ENCODE data around the gene TSKS.

TSKS gene, protein sequence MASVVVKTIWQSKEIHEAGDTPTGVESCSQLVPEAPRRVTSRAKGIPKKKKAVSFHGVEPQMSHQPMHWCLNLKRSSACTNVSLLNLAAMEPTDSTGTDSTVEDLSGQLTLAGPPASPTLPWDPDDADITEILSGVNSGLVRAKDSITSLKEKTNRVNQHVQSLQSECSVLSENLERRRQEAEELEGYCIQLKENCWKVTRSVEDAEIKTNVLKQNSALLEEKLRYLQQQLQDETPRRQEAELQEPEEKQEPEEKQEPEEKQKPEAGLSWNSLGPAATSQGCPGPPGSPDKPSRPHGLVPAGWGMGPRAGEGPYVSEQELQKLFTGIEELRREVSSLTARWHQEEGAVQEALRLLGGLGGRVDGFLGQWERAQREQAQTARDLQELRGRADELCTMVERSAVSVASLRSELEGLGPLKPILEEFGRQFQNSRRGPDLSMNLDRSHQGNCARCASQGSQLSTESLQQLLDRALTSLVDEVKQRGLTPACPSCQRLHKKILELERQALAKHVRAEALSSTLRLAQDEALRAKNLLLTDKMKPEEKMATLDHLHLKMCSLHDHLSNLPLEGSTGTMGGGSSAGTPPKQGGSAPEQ

DNA sequence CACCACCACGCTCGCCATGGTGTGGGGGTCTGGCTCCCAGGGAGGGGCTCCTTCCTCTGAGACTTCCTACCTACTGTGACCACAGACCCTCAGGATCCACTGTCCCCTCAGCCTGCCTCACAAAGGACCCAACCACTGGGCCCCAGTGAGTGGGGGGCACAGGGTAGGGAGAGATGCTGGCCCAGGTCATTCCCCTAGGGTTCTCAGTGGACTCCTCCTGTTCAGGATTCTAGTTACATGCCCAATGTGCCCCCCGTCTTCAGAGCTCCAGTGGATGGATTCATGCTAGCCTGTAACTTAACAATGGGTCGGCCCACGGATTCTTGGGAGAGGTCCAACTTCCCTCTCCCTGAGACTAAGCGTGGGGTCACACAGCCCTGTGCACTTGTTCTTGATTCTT, at the start of gene TSKS:
TSS of gene TSKS (minus strand) at position 77 of the 400 bp plus-strand sequence. CDS start at position 18, 59 bp downstream.
- Histone ChIP-seq H3K27ac (no peak within 1 kb of the TSS), H3K4me1 (ENCODE audit: low read depth, poor library complexity, severe bottlenecking) (peaks cover 8% of the 10 kb centered on the region), H3K79me2 (ENCODE audit: insufficient read depth, low read depth) (peaks cover 5% of the 10 kb centered on the region; the same call in 1 of the 2 replicates), H3K36me3 (ENCODE audit: insufficient read depth) (no peaks in the 10 kb centered on the region), H3K9ac (no peak within 1 kb of the TSS), H3K4me2 (no peak within 1 kb of the TSS), H3K4me3 (IDR thresholded peaks at IDR 0.05; ENCODE audit: insufficient read depth, low read depth, low read length) (no peak within 1 kb of the TSS), H4K20me1 (ENCODE audit: insufficient read depth) (no peaks in the 10 kb centered on the region), H3K27me3 (ENCODE audit: insufficient read depth, low read depth) (peaks cover 18% of the 10 kb centered on the region; the same call in 1 of the 2 replicates), H2AFZ (ENCODE audit: low read depth) (no peak within 1 kb of the TSS)
- TF ChIP-seq, protein P1, sequence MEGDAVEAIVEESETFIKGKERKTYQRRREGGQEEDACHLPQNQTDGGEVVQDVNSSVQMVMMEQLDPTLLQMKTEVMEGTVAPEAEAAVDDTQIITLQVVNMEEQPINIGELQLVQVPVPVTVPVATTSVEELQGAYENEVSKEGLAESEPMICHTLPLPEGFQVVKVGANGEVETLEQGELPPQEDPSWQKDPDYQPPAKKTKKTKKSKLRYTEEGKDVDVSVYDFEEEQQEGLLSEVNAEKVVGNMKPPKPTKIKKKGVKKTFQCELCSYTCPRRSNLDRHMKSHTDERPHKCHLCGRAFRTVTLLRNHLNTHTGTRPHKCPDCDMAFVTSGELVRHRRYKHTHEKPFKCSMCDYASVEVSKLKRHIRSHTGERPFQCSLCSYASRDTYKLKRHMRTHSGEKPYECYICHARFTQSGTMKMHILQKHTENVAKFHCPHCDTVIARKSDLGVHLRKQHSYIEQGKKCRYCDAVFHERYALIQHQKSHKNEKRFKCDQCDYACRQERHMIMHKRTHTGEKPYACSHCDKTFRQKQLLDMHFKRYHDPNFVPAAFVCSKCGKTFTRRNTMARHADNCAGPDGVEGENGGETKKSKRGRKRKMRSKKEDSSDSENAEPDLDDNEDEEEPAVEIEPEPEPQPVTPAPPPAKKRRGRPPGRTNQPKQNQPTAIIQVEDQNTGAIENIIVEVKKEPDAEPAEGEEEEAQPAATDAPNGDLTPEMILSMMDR (conservative IDR thresholded peaks at IDR 0.05; ENCODE audit: low read depth, low read length), result no peak

DNA sequence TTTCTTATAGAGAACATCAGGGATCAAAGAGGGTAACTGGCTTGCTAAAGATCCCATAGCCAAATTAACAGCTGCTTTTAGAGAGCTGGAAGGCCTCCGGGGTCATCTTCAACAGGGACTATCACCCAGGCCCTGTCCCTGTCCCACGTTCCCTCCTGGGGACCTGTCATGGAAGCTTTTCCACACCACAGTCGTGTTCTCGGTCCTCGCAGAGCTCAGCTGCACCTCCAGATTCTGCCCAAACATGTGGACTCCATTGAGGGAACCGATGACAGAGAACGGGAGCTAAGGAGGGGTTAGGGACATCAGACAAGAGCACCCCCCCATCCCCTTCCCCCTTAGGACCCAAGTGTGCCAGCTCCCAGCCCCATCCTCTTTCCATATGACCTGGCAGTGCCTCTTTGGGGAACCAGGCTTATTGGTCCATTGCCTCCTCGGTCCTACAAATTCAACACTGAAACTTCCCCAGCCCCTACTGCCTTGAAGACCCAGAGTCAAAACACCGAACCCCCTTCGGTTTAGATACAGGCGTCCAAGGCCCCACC, 49.4 kb upstream of the TSKS start:
- peak overlapping the region; percentile 71 for H3K27ac ChIP-seq
- peak overlapping the region; percentile 69 for H3K9ac ChIP-seq
- TF ChIP-seq, protein P1 (conservative IDR thresholded peaks at IDR 0.05; ENCODE audit: low read depth, low read length), result no peak
- H3K79me2 ChIP-seq (ENCODE audit: insufficient read depth, low read depth), result no peaks in the 10 kb centered on the region
- H3K4me1 ChIP-seq (ENCODE audit: low read depth, poor library complexity, severe bottlenecking), result peaks cover 41% of the 10 kb centered on the region
- peak overlapping the region; percentile 74 for H2AFZ ChIP-seq (ENCODE audit: low read depth)
- H3K4me2 ChIP-seq, result peak overlapping the region; percentile 72
- H3K36me3 ChIP-seq (ENCODE audit: insufficient read depth), result no peaks in the 10 kb centered on the region
- no peak overlapping the region for H3K4me3 ChIP-seq (IDR thresholded peaks at IDR 0.05; ENCODE audit: insufficient read depth, low read depth, low read length)
- no peaks in the 10 kb centered on the region for H4K20me1 ChIP-seq (ENCODE audit: insufficient read depth)
- no peaks in the 10 kb centered on the region for H3K27me3 ChIP-seq (ENCODE audit: insufficient read depth, low read depth)

DNA sequence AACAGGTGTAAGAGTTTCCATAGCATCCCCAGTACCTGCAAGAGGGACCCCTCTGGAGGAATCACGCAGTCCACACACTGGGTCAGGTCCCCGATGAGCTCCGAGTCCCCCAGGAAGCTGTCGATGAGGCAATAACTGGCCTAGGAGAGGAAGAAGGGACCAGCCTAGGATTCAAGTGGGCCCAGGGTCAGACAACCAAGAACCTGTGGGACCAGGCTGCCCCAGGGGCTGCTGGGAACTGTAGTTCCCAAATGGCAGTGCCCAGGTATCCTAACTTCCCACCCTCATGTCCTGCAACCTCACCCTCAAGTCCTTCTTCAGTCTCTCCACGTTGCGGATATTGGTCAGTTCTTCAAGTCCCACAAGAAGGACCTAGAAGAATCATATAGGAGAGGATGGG, 48.2 kb upstream of the TSKS start:
- TF ChIP-seq, protein P1 (conservative IDR thresholded peaks at IDR 0.05; ENCODE audit: low read depth, low read length), result no peak
- H3K27me3 ChIP-seq (ENCODE audit: insufficient read depth, low read depth), result no peaks in the 10 kb centered on the region
- H3K36me3 ChIP-seq (ENCODE audit: insufficient read depth), result no peaks in the 10 kb centered on the region
- H3K79me2 ChIP-seq (ENCODE audit: insufficient read depth, low read depth), result no peaks in the 10 kb centered on the region
- no peak overlapping the region for H3K4me2 ChIP-seq
- H2AFZ ChIP-seq (ENCODE audit: low read depth), result no peak overlapping the region
- H3K27ac ChIP-seq, result no peak overlapping the region
- H3K9ac ChIP-seq, result no peak overlapping the region
- H3K4me1 ChIP-seq (ENCODE audit: low read depth, poor library complexity, severe bottlenecking), result peaks cover 34% of the 10 kb centered on the region
- H3K4me3 ChIP-seq (IDR thresholded peaks at IDR 0.05; ENCODE audit: insufficient read depth, low read depth, low read length), result no peak overlapping the region
- H4K20me1 ChIP-seq (ENCODE audit: insufficient read depth), result no peaks in the 10 kb centered on the region

DNA sequence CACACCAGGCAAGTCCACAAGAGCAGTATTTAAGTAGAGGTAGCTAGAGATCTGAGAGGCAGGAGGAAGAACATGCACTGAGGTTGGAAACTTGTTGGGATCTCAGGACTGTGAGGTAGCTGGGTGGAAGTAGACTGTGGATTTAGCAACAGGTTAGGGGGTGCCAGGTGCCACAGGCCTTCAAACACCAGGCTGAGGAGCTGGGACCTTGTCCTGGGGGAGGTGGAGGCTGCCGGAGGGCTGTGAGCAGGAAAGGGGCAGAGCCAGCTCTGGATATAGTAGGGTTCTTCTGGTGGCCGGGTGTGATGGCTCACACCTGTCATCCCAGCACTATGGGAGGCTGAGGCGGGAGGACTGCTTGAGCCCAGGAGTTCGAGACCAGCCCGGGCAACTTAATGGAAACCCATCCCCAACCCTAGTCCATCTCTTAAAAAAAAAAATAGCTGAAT, 46.9 kb upstream of the TSKS start:
- no peak overlapping the region for H3K4me3 ChIP-seq (IDR thresholded peaks at IDR 0.05; ENCODE audit: insufficient read depth, low read depth, low read length)
- TF ChIP-seq, protein P1 (conservative IDR thresholded peaks at IDR 0.05; ENCODE audit: low read depth, low read length), result no peak
- H3K36me3 ChIP-seq (ENCODE audit: insufficient read depth), result no peaks in the 10 kb centered on the region
- peak overlapping the region; percentile 51; the same call in 1 of the 2 replicates for H3K9ac ChIP-seq
- no peaks in the 10 kb centered on the region for H3K27me3 ChIP-seq (ENCODE audit: insufficient read depth, low read depth)
- H4K20me1 ChIP-seq (ENCODE audit: insufficient read depth), result no peaks in the 10 kb centered on the region
- no peaks in the 10 kb centered on the region for H3K79me2 ChIP-seq (ENCODE audit: insufficient read depth, low read depth)
- H3K4me1 ChIP-seq (ENCODE audit: low read depth, poor library complexity, severe bottlenecking), result peaks cover 33% of the 10 kb centered on the region
- H3K27ac ChIP-seq, result peak overlapping the region; percentile 52
- peak overlapping the region; percentile 72 for H2AFZ ChIP-seq (ENCODE audit: low read depth)
- H3K4me2 ChIP-seq, result peak overlapping the region; percentile 81
